Neural cell (in vitro differentiated cells): ENCODE data around the gene GIPC1. TPM values are rescaled to one million over a fixed set of nuclear protein-coding genes. Genes with fewer than 3 reads are reported as not detected.

Experiments used
- H2AFZ ChIP-seq: fragments of 200-600, 300-800 bp; sonication (generic), shearing (Covaris generic); 2 replicates; pipeline ENCODE4 v1.6.0; 2014; ENCODE audit warnings: low read depth, mild to moderate bottlenecking, antibody characterized with exemption, low read length, moderate library complexity
- H3F3A ChIP-seq: fragments of 200-600 bp; shearing (Covaris generic); 2 replicates; pipeline ENCODE4 v1.6.1; 2016; ENCODE audit warnings: mild to moderate bottlenecking, moderate library complexity, mixed read lengths, antibody characterized with exemption, low read length; ENCODE audit not compliant: insufficient read depth, poor library complexity, severe bottlenecking
- H3K27ac ChIP-seq: fragments of 200-600, 300-800 bp; sonication (generic), shearing (Covaris generic); 2 replicates; pipeline ENCODE4 v1.5.1; 2014; ENCODE audit warnings: mild to moderate bottlenecking, low read length, moderate library complexity
- H3K27me3 ChIP-seq: fragments of 300-800, 200-600 bp; sonication (generic), shearing (Covaris generic); 2 replicates; pipeline ENCODE4 v1.6.0; 2014; ENCODE audit warnings: mild to moderate bottlenecking, low read depth, low read length, moderate library complexity; ENCODE audit not compliant: insufficient read depth
- H3K36me3 ChIP-seq: fragments of 300-800, 200-600 bp; sonication (generic), shearing (Covaris generic); 2 replicates; pipeline ENCODE4 v1.5.1; 2014; ENCODE audit warnings: mild to moderate bottlenecking, antibody characterized with exemption, low read length, moderate library complexity; ENCODE audit not compliant: insufficient read depth
- H3K4me2 ChIP-seq: fragments of 300-800, 200-600 bp; sonication (generic), shearing (Covaris generic); 2 replicates; pipeline ENCODE4 v1.6.0; 2014; ENCODE audit warnings: mild to moderate bottlenecking, low read length
- H3K4me3 ChIP-seq: fragments of 300-800, 200-600 bp; sonication (generic), shearing (Covaris generic); 2 replicates; pipeline ENCODE4 v1.5.1; 2014; ENCODE audit warnings: mild to moderate bottlenecking, low read length, moderate library complexity
- H3K79me2 ChIP-seq: fragments of 200-600 bp; shearing (Covaris generic); replicated peaks from 2 replicates; pipeline ENCODE4 v1.6.0; 2014; ENCODE audit warnings: mild to moderate bottlenecking, low read length, moderate library complexity; ENCODE audit not compliant: insufficient read depth
- H3K9ac ChIP-seq: fragments of 300-800, 200-600 bp; sonication (generic), shearing (Covaris generic); 2 replicates; pipeline ENCODE4 v1.6.1; 2016; ENCODE audit warnings: mild to moderate bottlenecking, low read length, mixed read lengths
- H3K9me2 ChIP-seq: fragments of 200-600 bp; shearing (Covaris generic); 2 replicates; pipeline ENCODE4 v1.6.1; 2016; ENCODE audit warnings: mild to moderate bottlenecking, low read length, mixed read lengths; ENCODE audit not compliant: insufficient read depth
- H3K9me3 ChIP-seq: fragments of 200-600, 300-800 bp; sonication (generic), shearing (Covaris generic); 2 replicates; pipeline ENCODE4 v1.6.1; 2016; ENCODE audit warnings: mild to moderate bottlenecking, mixed run types, low read length, moderate library complexity, mixed read lengths
- H4K20me1 ChIP-seq: fragments of 200-600 bp; shearing (Covaris generic); 2 replicates; pipeline ENCODE4 v1.6.1; 2016; ENCODE audit warnings: mild to moderate bottlenecking, mixed run types; ENCODE audit not compliant: insufficient read depth
- EP300 ChIP-seq: fragments of 450-650 bp; conservative IDR thresholded peaks from 2 replicates; pipeline ENCODE4 v1.6.1; 2014; ENCODE audit warnings: antibody characterized with exemption, mild to moderate bottlenecking, moderate library complexity; ENCODE audit not compliant: poor library complexity, severe bottlenecking
- EZH2 ChIP-seq: fragments of 200-600, 300-800 bp; shearing (Covaris generic), sonication (generic); IDR thresholded peaks from 2 replicates; pipeline ENCODE4 v1.6.1; 2014; ENCODE audit warnings: antibody characterized with exemption, low read length, borderline replicate concordance, mild to moderate bottlenecking; ENCODE audit not compliant: insufficient read depth, poor library complexity, severe bottlenecking
- MXI1 ChIP-seq: fragments of 450-650 bp; conservative IDR thresholded peaks from 2 replicates; pipeline ENCODE4 v1.6.1; 2014; ENCODE audit warnings: antibody characterized with exemption, mild to moderate bottlenecking; ENCODE audit not compliant: poor library complexity, severe bottlenecking
- POLR2AphosphoS5 ChIP-seq: IDR thresholded peaks from 2 replicates; pipeline ENCODE4 v1.6.1; 2012
- RAD21 ChIP-seq: fragments of 450-650 bp; conservative IDR thresholded peaks from 2 replicates; pipeline ENCODE4 v1.6.1; 2014; ENCODE audit warnings: antibody characterized with exemption, mild to moderate bottlenecking, moderate library complexity
- SMC3 ChIP-seq: fragments of 450-650 bp; conservative IDR thresholded peaks from 2 replicates; pipeline ENCODE4 v1.6.1; 2014; ENCODE audit warnings: antibody characterized with exemption, mild to moderate bottlenecking, moderate library complexity; ENCODE audit not compliant: poor library complexity
- TAF1 ChIP-seq: IDR thresholded peaks from 2 replicates; pipeline ENCODE4 v1.6.1; 2012; ENCODE audit warnings: low read depth
- polyA plus RNA-seq: library from polyadenylated mRNA; depleted of rRNA; stranded (reverse); fragments of >200 nt; gene quantifications from 2 replicates; pipeline ENCODE4 v1.2.3, GENCODE V29; 2014
- TF ChIP-seq, protein P1 (sequence below): fragments of 450-650 bp; IDR thresholded peaks from 2 replicates; pipeline ENCODE4 v1.5.1; 2014; ENCODE audit warnings: antibody characterized with exemption, mild to moderate bottlenecking, moderate library complexity; ENCODE audit not compliant: poor library complexity, severe bottlenecking
- TF ChIP-seq, protein P2 (sequence below): IDR thresholded peaks from 2 replicates; pipeline ENCODE4 v1.6.1; 2012; ENCODE audit warnings: borderline replicate concordance

GIPC1 gene
- polyA plus RNA-seq, 1 donor from 2014 or later, result 128 TPM

DNA sequence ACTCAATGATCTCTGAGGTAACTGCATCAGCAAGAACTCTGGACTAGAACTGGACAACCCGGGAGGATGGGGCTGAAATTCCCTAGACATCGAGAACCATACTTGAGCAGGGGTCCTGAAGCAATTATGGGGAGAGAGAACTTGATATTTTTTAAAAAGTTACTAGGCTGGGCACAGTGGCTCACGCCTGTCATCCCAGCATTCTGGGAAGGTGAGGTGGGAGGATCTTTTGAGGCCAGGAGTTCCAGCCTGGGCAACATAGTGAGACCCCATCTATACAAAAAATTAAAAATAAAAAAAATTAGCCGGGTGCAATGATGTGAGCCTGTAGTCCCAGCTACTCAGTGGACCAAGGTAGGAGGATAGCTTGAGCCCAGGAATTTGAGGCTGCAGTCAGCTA is 24.6 kb upstream of the GIPC1 start:
- H4K20me1 ChIP-seq, result no peaks in the 10 kb centered on the region
- H2AFZ ChIP-seq, result no peak overlapping the region
- H3K4me2 ChIP-seq, result no peak overlapping the region
- no peaks in the 10 kb centered on the region for H3K9me3 ChIP-seq
- H3K9me2 ChIP-seq, result no peaks in the 10 kb centered on the region
- no peak for TF ChIP-seq MXI1
- no peak for TF ChIP-seq POLR2AphosphoS5
- no peak for TF ChIP-seq EP300
- no peak for TF ChIP-seq SMC3
- TF ChIP-seq, protein P1, sequence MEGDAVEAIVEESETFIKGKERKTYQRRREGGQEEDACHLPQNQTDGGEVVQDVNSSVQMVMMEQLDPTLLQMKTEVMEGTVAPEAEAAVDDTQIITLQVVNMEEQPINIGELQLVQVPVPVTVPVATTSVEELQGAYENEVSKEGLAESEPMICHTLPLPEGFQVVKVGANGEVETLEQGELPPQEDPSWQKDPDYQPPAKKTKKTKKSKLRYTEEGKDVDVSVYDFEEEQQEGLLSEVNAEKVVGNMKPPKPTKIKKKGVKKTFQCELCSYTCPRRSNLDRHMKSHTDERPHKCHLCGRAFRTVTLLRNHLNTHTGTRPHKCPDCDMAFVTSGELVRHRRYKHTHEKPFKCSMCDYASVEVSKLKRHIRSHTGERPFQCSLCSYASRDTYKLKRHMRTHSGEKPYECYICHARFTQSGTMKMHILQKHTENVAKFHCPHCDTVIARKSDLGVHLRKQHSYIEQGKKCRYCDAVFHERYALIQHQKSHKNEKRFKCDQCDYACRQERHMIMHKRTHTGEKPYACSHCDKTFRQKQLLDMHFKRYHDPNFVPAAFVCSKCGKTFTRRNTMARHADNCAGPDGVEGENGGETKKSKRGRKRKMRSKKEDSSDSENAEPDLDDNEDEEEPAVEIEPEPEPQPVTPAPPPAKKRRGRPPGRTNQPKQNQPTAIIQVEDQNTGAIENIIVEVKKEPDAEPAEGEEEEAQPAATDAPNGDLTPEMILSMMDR, result no peak
- no peak for TF ChIP-seq EZH2
- TF ChIP-seq RAD21, result no peak
- TF ChIP-seq, protein P2, sequence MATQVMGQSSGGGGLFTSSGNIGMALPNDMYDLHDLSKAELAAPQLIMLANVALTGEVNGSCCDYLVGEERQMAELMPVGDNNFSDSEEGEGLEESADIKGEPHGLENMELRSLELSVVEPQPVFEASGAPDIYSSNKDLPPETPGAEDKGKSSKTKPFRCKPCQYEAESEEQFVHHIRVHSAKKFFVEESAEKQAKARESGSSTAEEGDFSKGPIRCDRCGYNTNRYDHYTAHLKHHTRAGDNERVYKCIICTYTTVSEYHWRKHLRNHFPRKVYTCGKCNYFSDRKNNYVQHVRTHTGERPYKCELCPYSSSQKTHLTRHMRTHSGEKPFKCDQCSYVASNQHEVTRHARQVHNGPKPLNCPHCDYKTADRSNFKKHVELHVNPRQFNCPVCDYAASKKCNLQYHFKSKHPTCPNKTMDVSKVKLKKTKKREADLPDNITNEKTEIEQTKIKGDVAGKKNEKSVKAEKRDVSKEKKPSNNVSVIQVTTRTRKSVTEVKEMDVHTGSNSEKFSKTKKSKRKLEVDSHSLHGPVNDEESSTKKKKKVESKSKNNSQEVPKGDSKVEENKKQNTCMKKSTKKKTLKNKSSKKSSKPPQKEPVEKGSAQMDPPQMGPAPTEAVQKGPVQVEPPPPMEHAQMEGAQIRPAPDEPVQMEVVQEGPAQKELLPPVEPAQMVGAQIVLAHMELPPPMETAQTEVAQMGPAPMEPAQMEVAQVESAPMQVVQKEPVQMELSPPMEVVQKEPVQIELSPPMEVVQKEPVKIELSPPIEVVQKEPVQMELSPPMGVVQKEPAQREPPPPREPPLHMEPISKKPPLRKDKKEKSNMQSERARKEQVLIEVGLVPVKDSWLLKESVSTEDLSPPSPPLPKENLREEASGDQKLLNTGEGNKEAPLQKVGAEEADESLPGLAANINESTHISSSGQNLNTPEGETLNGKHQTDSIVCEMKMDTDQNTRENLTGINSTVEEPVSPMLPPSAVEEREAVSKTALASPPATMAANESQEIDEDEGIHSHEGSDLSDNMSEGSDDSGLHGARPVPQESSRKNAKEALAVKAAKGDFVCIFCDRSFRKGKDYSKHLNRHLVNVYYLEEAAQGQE, result no peak
- TF ChIP-seq TAF1, result no peak
- H3K9ac ChIP-seq, result no peak overlapping the region
- H3K36me3 ChIP-seq, result no peaks in the 10 kb centered on the region
- H3F3A ChIP-seq, result no peaks in the 10 kb centered on the region
- H3K4me3 ChIP-seq, result no peak overlapping the region
- no peaks in the 10 kb centered on the region for H3K27me3 ChIP-seq
- H3K27ac ChIP-seq, result no peak overlapping the region
- peaks cover 21% of the 10 kb centered on the region for H3K79me2 ChIP-seq

DNA sequence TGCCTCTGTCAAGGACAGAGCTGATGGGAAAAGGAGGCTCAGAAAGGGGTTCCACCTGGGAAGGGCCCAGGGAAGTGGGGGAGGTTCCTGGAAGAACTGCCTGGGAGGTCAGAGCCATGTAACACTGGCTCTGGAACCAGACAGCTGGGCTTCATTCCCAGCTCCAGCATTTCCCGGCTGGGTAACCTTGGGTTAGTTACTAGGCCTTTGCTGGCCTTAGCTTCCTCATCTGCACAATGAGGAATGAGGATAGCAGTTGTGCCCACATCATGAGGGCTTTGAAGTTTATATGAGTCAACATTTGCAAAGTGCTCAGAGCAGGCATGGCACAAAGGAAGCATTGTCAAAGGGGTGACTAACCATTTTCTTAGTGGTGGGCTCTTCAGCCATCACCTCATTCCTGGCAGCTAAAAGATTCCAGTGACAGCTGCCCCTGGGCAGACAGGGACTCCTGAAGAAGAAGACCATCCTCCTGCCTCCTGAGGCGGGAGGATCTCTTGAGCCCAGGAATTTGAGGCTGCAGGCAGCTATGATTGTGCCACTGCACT is 24.0 kb upstream of the GIPC1 start:
- Histone ChIP-seq H3K4me2 (no peak overlapping the region), H3K36me3 (no peaks in the 10 kb centered on the region), H3K9me2 (no peaks in the 10 kb centered on the region), H3K4me3 (no peak overlapping the region), H2AFZ (no peak overlapping the region), H4K20me1 (no peaks in the 10 kb centered on the region), H3K27ac (no peak overlapping the region), H3K9me3 (no peaks in the 10 kb centered on the region), H3K27me3 (no peaks in the 10 kb centered on the region), H3K79me2 (peaks cover 21% of the 10 kb centered on the region), H3F3A (no peaks in the 10 kb centered on the region), H3K9ac (no peak overlapping the region)
- no peak for TF ChIP-seq POLR2AphosphoS5
- TF ChIP-seq SMC3, result no peak
- no peak for TF ChIP-seq TAF1
- TF ChIP-seq, protein P2, result no peak
- no peak for TF ChIP-seq MXI1
- no peak for TF ChIP-seq EZH2
- TF ChIP-seq, protein P1, result no peak
- no peak for TF ChIP-seq RAD21
- no peak for TF ChIP-seq EP300
